GM18951 (cell line): ENCODE data around the gene CST7.
"Not testable (repeated sequence)": the region's sequence is repeated elsewhere in the genome, so short reads cannot be mapped to it uniquely, and the experiment has no call there.

Experiments
- POLR2A ChIP-seq: IDR thresholded peaks from 4 replicates; pipeline ENCODE4 v1.6.1; 2011; ENCODE audit warnings: mild to moderate bottlenecking; ENCODE audit not compliant: insufficient read length, insufficient read depth; ENCODE audit errors: extremely low read depth
- in situ Hi-C: fragments of 300-500 bp; cut with MboI; formaldehyde crosslinking; loops from one replicate; pipeline ENCODE4 v1.12.0; 2022; ENCODE audit warnings: low sequenced_read_pairs, mixed read lengths, inconsistent platforms; ENCODE audit not compliant: unreplicated experiment

Gene CST7

DNA sequence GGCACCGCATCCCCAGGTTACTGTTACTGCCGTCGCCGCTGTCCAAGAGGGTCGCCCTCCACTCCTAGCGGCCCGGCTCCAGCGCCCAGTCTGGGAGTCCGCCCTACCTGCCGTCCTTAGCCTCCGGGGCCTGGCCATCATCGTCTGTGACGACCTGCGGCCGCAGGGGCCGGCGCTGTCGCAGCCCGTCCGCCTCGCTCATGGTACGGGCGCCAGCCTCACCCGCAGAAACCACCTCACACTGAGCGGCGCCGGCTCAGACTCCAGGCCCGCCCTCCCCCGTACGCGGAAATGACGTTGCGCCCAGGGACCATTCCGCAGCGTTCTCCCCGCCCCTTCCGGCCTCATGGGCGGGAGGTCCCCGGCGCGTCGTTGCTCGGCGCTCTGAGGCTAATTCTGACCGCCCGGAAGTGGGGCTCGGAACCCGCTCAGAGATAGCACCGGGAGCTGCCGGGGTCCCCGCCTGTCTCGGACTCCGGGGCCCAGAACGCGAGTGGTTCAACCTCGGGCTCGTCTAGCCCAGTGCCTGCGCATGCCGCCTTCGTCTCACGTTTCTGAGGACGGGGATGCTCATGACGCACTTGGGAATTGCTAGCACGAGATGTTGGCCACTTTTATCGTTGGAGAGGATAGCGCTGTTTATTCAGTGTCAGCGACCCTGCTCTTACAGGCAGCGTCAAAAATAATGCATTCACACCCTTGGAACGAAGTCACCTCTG, 43.6 kb downstream of the CST7 start, which contains the start of gene APMAP:
Gene APMAP, minus strand, starts transcription at position 265 of the 719 bp plus-strand sequence. Its CDS starts 63 bp downstream, at position 202.
- in situ Hi-C loops: loop anchor here (5.0 to 25.0 kb wide), 2 partner anchors 195 to 395 kb away; partner anchors contain the start of gene ENTPD6
- peak; percentile 96 for TF ChIP-seq POLR2A

DNA sequence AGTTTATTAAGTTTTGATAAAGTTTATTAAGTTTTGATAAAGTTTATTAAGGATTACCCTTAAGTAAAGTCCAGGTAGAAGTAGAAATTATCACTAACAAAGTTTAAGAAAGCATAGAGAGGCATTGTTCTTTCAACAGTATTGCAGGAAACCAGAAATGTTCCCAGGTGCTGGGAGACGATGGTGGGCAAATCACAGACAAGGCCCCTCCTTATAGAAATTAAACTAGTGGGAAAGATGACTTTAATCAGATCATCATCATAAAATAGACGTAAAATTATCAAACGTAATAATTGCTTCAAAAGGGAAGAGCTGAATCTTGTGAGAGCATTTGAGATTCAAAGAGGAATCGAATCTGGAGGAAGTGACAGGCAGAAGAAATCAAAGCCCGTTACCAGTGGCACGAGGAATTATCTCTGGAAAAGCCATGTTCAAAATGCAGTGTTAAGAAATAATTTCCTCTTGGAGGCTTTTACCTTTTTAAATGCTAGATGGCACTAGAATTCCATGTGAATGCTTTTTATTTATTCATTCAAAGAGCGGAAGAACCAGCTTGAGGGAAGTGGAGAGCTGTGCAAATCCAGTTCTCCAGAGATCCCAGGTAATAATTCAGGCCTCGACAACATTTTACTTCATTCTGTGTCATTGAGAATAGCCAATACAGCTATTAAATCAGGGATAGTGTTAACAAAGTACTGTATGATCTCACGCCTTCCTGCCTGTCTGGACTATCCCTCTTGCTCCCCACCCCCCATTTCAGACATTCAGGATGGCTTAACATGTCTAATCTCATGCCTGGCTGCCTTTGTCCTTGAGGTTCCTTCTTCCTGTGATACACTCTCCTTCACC, 44.5 kb downstream of the CST7 start:
- TF ChIP-seq POLR2A: no peak
- in situ Hi-C loops: loop anchor here (5.0 to 25.0 kb wide), 2 partner anchors 194 to 394 kb away; partner anchors contain the start of gene ENTPD6

DNA sequence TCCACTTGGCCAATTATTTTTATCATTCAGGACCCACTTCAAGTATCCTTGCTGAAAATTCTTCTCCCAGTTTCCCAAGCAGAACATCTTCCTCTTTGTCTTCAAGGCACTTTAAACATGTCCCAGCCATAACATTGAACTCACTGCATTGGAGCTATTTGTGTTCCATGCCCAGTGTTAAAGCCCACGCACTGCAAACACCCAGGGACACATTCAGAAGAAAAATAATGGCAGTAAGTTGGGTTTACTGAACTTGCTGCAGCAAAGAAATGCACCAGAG, 45.1 kb downstream of the CST7 start:
- TF ChIP-seq POLR2A: no peak
- in situ Hi-C loops: loop anchor here (5.0 to 25.0 kb wide), 2 partner anchors 193 to 393 kb away; partner anchors contain the start of gene ENTPD6

DNA sequence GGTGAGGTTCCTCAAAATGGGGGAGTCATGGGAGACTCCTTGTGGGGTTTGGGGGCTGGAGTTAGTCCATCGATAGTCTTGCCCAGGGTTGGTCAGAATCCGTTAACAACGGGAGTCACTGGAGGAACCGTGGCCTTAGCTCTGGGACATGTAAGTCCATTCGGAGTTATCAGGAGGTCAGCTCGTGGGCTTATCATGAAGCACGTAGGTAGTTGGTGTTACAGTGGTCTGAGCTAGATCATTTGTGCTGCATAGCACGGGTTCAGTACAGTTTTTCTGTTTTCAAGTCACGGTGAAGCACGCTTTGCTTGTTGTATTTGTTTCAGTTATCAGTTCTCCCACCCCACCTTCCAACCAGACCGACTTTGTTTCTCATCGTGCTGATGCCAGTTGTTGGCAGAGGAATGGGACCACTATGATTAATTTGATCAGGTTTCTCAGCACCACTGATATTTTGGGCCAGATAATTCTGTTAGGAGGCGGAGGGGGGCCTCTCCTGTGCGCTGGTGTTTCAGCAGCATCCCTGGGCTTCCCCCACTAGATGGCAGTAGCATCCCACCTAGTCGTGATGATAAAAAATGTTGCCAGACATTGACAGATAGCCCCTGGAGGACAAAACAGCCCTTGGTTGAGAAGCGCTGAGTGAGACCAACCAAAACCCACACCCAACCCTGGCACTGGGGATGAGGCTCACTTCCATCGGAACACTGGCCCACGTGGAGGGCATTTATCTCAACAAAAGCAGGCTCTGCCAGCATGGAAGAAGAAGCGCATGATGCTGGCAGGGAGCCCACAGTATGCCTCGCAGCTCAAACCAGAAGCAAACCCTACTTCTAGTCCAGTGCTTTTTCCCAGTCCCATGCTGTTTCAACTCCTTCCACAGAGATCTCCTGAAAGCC, 45.6 kb downstream of the CST7 start:
- no peak for TF ChIP-seq POLR2A
- in situ Hi-C loops: loop anchor here (5.0 to 25.0 kb wide), 2 partner anchors 193 to 393 kb away; partner anchors contain the start of gene ENTPD6

DNA sequence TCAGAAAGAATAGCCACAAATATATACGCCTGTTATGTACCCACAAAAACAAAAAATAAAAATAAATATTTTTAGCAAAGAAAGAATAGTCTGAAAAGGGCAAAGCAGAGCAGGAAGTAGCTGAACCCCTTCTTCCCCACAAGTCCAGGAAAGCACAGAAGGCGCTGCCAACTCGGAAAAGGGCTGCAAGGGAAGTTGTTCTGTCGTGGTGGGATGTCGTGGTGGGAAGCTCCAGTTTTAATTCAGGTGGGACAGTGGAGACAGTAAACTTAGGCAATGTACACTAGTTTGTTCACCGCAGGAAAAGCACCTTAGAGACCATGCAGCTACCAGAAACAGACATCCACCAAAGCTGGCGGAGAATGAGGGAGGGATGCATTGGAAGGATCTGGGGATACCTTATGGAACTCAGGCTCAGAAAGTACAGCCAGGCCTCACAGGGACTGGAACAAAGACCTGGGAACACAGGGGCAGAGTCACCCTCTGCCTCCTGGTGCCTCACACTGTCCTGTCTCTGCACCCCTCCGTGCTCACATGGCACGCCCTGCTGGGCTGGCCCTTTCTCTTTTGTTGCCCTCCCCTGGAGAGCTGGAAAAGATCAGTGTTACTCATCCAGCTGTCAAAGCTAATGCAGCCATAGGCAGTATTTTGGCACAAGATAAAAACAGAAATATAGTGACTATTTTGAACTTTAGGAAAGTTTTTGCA, 46.8 kb downstream of the CST7 start:
- in situ Hi-C loops: loop anchor here (25.0 kb wide), 1 partner anchor 191 kb away; the partner anchor contains the start of gene ENTPD6

DNA sequence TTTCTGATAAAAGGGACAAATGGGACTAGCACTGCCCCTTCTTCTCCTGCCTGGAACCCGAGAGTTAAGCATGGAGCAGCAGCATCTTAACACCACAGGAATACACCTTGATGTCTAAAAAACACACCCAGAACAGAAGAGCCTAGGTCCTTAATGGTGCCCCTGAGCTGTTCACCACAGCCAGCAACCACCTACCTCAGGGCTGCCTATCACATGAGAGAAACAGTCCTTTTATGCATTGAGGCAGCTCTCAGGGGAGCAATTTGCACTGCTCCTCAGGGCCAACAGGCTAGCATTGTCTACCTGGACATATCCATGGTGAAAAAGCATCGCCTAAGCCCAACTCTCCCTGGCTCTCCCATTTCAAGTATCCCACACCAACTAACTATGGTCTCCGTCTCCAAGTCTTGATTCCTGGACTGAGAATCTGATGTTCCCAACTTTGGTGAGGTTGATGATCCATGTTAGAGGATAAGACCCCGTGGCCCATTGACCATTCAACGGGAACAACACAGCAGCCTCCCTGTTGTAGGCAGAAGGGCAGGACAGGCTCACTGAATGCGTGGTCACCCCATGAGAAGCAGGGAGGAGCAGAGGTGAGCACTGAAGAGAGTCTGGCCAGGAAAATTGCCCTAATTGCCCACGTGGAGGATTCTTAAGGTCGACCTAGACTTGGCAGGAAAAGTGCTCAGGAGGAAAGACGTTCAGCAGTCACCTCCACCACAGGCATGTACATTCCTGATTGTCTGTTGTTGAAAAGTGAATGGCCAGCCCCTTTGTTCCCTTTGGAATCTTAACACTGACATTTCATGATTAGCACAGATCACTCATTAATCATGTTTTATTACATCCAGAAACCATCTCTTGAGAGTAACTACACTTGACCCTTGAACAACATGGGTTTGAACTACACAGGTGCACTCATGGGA, 47.6 kb downstream of the CST7 start:
- TF ChIP-seq POLR2A: no peak
- in situ Hi-C loops: loop anchor here (25.0 kb wide), 1 partner anchor 191 kb away; the partner anchor contains the start of gene ENTPD6

More for the DNA sequence above, 46.8 kb downstream of the CST7 start:
- TF ChIP-seq POLR2A: no peak

DNA sequence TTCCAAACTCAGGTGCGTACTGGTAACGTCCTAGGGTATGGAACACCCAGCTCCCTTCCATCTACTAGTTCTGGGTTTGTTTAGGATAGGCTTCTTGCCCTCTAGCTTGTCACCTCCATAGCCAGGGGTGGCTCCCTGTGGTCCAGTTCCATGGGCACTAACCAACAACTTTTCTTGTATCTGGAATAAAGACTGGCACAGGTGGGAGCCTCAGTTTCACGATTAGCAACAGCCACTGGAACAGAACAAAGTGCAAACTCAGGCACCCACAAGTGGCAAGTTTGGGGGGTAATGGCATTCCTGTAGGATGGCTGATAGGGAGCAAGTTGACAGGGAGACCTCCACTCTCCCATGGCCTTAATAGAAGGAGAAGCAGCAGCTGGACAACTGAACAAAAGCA, 49.1 kb downstream of the CST7 start:
- TF ChIP-seq POLR2A: no peak
- in situ Hi-C loops: loop anchor here (25.0 kb wide), 1 partner anchor 189 kb away; the partner anchor contains the start of gene ENTPD6

DNA sequence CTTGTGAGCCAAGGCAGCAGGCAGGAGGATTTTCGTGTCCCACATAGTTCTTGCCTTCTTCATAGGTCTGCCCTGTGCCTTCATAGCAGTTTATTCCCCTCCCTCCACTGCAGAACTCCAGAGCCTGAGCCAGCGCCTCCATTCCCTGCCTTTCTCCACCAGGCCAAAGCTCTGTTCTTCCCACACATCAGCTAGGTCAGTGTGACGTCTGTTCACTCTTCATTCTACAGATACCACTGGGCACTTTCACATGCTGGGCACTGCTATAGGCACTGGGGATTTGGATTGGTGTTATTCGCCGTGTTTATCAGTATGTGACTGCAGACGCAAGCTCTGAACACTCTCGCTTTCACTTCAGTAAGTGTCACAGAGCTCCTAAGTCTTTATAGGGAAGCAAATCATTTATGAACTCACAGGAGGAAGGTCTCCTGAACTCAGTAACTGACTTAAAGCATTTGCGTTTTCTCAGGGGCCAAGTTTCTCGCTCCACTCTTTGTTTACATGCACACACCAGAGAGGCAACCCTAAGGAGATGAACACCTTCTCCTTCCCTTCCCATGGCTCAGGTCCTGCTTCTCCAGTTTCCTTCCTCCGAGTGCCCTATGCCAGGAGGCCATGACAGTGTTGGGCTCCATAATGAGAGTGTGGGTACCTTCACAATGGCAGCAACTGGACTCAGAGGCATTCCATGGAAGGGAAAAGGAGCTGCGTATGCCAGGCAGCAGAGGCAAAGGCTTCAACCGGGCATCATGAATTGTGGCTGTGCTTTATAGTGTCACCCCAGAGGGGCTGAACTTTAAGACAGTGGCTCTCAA, 49.8 kb downstream of the CST7 start:
- in situ Hi-C loops: loop anchor here (25.0 kb wide), 1 partner anchor 188 kb away; the partner anchor contains the start of gene ENTPD6
- TF ChIP-seq POLR2A: no peak

DNA sequence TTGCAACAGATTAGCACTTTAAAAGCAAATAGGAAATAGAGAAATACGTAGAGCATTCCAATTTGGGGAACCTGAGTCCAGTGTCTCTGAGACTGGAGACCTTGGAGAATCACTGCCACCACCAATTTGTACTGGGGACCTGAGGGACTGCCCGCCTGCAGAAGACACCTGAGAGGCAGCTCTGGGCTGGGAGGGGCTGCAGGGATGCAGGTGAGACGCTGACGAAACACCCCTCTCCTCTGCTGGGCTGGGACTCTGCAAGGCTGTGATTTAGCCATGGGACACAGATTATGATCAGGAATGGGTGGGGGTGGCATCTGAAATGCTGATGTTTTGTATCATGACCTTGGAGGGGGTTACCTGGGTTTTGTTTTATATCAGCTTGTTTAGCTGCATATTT, 50.5 kb downstream of the CST7 start:
- in situ Hi-C loops: loop anchor here (25.0 kb wide), 1 partner anchor 188 kb away; the partner anchor contains the start of gene ENTPD6
- TF ChIP-seq POLR2A: no peak

DNA sequence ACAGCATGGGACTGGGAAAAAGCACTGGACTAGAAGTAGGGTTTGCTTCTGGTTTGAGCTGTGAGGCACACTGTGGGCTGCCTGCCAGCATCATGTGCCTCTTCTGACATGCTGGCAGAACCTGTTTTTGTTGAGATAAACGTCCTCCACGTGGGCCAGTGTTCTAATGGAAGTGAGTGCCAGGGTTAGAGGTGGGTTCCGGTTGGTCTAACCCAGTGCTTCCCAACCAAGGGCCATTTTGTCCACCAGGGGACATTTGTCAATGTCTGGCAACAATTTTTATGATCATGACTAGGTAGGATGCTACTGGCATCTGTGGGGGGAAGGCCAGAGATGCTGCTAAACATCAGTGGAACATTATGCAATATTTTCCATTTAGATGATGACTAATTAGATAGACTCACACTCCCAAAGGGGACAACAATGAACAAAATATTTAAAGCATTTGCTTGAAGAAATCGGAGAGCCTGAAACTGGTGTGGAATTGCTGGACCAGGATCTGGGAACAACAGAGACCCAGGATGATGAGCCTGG, 51.3 kb downstream of the CST7 start:
- in situ Hi-C loops: no loop called here
- no peak for TF ChIP-seq POLR2A

DNA sequence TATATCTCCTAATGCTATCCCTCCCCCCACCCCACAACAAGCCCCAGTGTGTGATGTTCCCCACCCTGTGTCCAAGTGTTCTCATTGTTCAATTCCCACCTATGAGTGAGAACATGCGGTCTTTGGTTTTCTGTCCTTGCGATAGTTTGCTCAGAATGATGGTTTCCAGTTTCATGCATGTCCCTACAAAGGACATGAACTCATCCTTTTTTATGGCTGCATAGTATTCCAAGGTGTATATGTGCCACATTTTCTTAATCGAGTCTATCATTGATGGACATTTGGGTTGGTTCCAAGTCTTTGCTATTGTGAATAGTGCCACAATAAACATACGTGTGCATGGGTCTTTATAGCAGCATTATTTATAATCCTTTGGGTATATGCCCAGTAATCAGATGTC, 52.3 kb downstream of the CST7 start:
- in situ Hi-C loops: not testable (repeated sequence)
